Endothelial cell of hepatic sinusoid (primary cell): ENCODE measurements around the gene ARHGDIB.

Experiments used
- in situ Hi-C: cut with HindIII; loops from 2 replicates; pipeline ENCODE4 v1.10.0; 2017; ENCODE audit warnings: low sequenced_read_pairs

ARHGDIB gene

GRCh38 chr12:14934511-14934910, 26.9 kb downstream of the ARHGDIB start:
- in situ Hi-C loops, result no loop called here

- in situ Hi-C loops, result no loop called here
Measured at GRCh38 chr12:14931791-14932560, 29.4 kb downstream of the ARHGDIB start.

GRCh38 chr12:14931359-14931758, 30.0 kb downstream of the ARHGDIB start:
- in situ Hi-C loops, result no loop called here

GRCh38 chr12:14930299-14930698, 31.1 kb downstream of the ARHGDIB start:
- in situ Hi-C loops, result no loop called here

GRCh38 chr12:14928931-14929330, 32.5 kb downstream of the ARHGDIB start:
- in situ Hi-C loops, result no loop called here

- in situ Hi-C loops, result no loop called here
Measured at GRCh38 chr12:14927267-14927666, 34.1 kb downstream of the ARHGDIB start.

GRCh38 chr12:14924541-14924940, 36.9 kb downstream of the ARHGDIB start:
- in situ Hi-C loops, result no loop called here

GRCh38 chr12:14923944-14924343, 37.5 kb downstream of the ARHGDIB start:
- in situ Hi-C loops, result no loop called here

GRCh38 chr12:14921218-14921617, 40.2 kb downstream of the ARHGDIB start:
- in situ Hi-C loops, result no loop called here

GRCh38 chr12:14920475-14921126, 40.8 kb downstream of the ARHGDIB start:
- in situ Hi-C loops, result no loop called here

GRCh38 chr12:14919455-14919854, 41.9 kb downstream of the ARHGDIB start:
- in situ Hi-C loops, result no loop called here

GRCh38 chr12:14915736-14916135, 45.7 kb downstream of the ARHGDIB start:
- in situ Hi-C loops, result no loop called here

GRCh38 chr12:14913381-14913781, 48.0 kb downstream of the ARHGDIB start:
- in situ Hi-C loops, result no loop called here

- in situ Hi-C loops, result no loop called here
Measured at GRCh38 chr12:14911131-14911530, 50.3 kb downstream of the ARHGDIB start.

- in situ Hi-C loops, result no loop called here
Measured at GRCh38 chr12:14910090-14910915, 51.1 kb downstream of the ARHGDIB start.

GRCh38 chr12:14907953-14908352, 53.4 kb downstream of the ARHGDIB start:
- in situ Hi-C loops, result no loop called here

- in situ Hi-C loops, result no loop called here
Measured at GRCh38 chr12:14906114-14906513, 55.3 kb downstream of the ARHGDIB start.

GRCh38 chr12:14905269-14906004, 56.0 kb downstream of the ARHGDIB start:
- in situ Hi-C loops, result no loop called here

GRCh38 chr12:14904854-14905253, 56.5 kb downstream of the ARHGDIB start:
- in situ Hi-C loops, result no loop called here

GRCh38 chr12:14903386-14904098, 57.9 kb downstream of the ARHGDIB start:
- in situ Hi-C loops, result no loop called here
